Natural killer cell (primary cell): Measurements from ENCODE around the gene ATF6. TPM values are rescaled to one million over a fixed set of nuclear protein-coding genes. Genes with fewer than 3 reads are reported as not detected.

Source experiments
- ATAC-seq, 3 donors: fragments of 150-1000 bp in 2 of 3; fragments of 200-7000 bp in 1 of 3; cut with Tn5 transposase; 1 replicate in 1 of 3; 2 replicates in 2 of 3; pipeline ENCODE4 v1.10.0; 2021; ENCODE audit warnings: mild to moderate bottlenecking in 2 of 3, moderate library complexity in 2 of 3
- DNase-seq, 2 donors: peaks; one replicate each; pipeline versions ENCODE4 v3.0.0 to v3.0.0-alpha.2; 2013 to 2021; ENCODE audit warnings: mixed read lengths in 1 of 2
- H3K27ac ChIP-seq: one replicate; pipeline ENCODE4 v1.5.1; 2013; ENCODE audit warnings: mild to moderate bottlenecking, low read length
- H3K27me3 ChIP-seq: one replicate; pipeline ENCODE4 v1.6.1; 2013; ENCODE audit warnings: low read length; ENCODE audit not compliant: control insufficient read depth, insufficient read depth
- H3K36me3 ChIP-seq: one replicate; pipeline ENCODE4 v1.6.1; 2013; ENCODE audit warnings: low read length; ENCODE audit not compliant: control insufficient read depth, insufficient read depth
- H3K4me1 ChIP-seq: one replicate; pipeline ENCODE4 v1.6.1; 2013; ENCODE audit warnings: low read length; ENCODE audit not compliant: control insufficient read depth, insufficient read depth
- H3K4me3 ChIP-seq: one replicate; pipeline ENCODE4 v1.5.1; 2013; ENCODE audit warnings: low read length
- H3K9me3 ChIP-seq: one replicate; pipeline ENCODE4 v1.6.1; 2013; ENCODE audit warnings: low read length; ENCODE audit not compliant: control insufficient read depth, insufficient read depth
- H3K27ac Mint-ChIP-seq, 2 donors: one replicate each; pipeline ENCODE4 v1.8.0; 2022; ENCODE audit warnings: mild to moderate bottlenecking in 2 of 2, mixed read lengths in 2 of 2, moderate library complexity in 1 of 2
- H3K27me3 Mint-ChIP-seq, 2 donors: one replicate each; pipeline ENCODE4 v1.8.0; 2022; ENCODE audit warnings: low read depth in 2 of 2, mixed read lengths in 2 of 2
- H3K36me3 Mint-ChIP-seq: one replicate; pipeline ENCODE4 v1.8.0; 2022; ENCODE audit warnings: mixed read lengths
- H3K4me1 Mint-ChIP-seq, 2 donors: one replicate each; pipeline ENCODE4 v1.8.0; 2022; ENCODE audit warnings: mixed read lengths in 2 of 2
- H3K4me3 Mint-ChIP-seq: one replicate; pipeline ENCODE4 v1.8.0; 2022; ENCODE audit warnings: mild to moderate bottlenecking, moderate library complexity, mixed read lengths
- H3K9me3 Mint-ChIP-seq, 2 donors: one replicate each; pipeline ENCODE4 v1.8.0; 2022; ENCODE audit warnings: mixed read lengths in 2 of 2
- WGBS: methylation state at CpG from one replicate; pipeline ENCODE4 v1.1.7; 2013; ENCODE audit warnings: missing lambda C conversion rate; ENCODE audit not compliant: insufficient coverage; 5-methylcytosine and 5-hydroxymethylcytosine counted together
- intact Hi-C: fragments of 100-400 bp; cut with micrococcal nuclease; formaldehyde crosslinking; loops from one replicate; pipeline ENCODE4 v1.14.2; 2022
- total RNA-seq, 4 donors: library from RNA; stranded (reverse); fragments of 120-200 nt in 1 of 4; gene quantifications; one replicate each; pipeline versions ENCODE4 v1.2.3 to v1.2.4, GENCODE V29; 2013 to 2022
- TF ChIP-seq, protein P1 (sequence below): fragments of 200-600 bp; IDR thresholded peaks from one replicate; pipeline ENCODE4 v1.8.0; 2022; ENCODE audit warnings: antibody characterized with exemption

ATF6 gene
- total RNA-seq, 3 donors from 2014 or later (not counting 1 experiment from before 2014, with no cell fraction given): 16.8 to 25.0 (median 21.8) TPM

DNA sequence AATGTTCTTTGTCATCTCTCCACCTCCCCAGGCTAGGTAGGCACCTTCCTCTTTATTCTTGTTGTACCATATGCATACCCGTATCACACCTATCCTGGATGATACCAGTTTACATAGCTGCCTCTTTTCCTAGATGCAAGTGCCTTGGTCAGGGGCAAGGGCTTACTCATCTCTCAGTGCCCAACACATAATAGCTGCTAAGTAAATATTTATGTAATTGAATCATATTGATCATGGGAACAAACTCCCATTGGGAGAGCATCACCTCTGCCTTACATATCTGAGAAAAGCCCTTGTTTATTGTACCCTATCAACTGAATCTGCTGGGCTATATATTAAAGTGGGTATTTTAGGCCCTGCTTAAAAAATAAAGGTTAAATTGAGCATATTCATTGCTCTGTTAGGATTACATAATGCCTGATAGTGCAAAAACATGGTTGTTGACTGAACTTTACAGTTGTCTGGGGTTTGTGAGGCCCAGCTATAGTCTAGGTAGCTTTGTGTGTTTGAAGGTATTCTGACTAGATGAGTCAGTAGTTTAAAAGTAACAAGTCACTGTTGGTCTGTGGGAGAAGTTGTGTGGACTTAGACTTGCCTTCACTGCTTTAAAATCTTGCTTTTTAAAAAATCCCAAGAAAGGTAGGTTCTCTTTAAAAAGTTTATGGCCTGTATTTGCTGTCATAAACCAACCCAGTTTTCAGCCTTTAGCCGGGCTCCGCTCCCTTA is 174.9 kb downstream of the ATF6 start:
- no peak for DNase-seq
- H3K36me3 ChIP-seq: peaks cover 15% of the 10 kb centered on the region
- ATAC-seq: no peak
- Mint-ChIP-seq H3K27ac (no peak overlapping the region), H3K4me1 (peaks cover 0 to 6% of the 10 kb centered on the region in 2 donors), H3K27me3 (no peaks in the 10 kb centered on the region), H3K4me3 (no peak overlapping the region), H3K36me3 (no peaks in the 10 kb centered on the region), H3K9me3 (no peaks in the 10 kb centered on the region)
- no peaks in the 10 kb centered on the region for H3K4me1 ChIP-seq
- no peaks in the 10 kb centered on the region for H3K9me3 ChIP-seq
- 96% methylated on average over 1 of the region's 3 CpGs for WGBS
- H3K27me3 ChIP-seq: no peaks in the 10 kb centered on the region
- TF ChIP-seq, protein P1, sequence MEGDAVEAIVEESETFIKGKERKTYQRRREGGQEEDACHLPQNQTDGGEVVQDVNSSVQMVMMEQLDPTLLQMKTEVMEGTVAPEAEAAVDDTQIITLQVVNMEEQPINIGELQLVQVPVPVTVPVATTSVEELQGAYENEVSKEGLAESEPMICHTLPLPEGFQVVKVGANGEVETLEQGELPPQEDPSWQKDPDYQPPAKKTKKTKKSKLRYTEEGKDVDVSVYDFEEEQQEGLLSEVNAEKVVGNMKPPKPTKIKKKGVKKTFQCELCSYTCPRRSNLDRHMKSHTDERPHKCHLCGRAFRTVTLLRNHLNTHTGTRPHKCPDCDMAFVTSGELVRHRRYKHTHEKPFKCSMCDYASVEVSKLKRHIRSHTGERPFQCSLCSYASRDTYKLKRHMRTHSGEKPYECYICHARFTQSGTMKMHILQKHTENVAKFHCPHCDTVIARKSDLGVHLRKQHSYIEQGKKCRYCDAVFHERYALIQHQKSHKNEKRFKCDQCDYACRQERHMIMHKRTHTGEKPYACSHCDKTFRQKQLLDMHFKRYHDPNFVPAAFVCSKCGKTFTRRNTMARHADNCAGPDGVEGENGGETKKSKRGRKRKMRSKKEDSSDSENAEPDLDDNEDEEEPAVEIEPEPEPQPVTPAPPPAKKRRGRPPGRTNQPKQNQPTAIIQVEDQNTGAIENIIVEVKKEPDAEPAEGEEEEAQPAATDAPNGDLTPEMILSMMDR: no peak
- intact Hi-C loops: no loop called here
- no peak overlapping the region for H3K4me3 ChIP-seq
- no peak overlapping the region for H3K27ac ChIP-seq

DNA sequence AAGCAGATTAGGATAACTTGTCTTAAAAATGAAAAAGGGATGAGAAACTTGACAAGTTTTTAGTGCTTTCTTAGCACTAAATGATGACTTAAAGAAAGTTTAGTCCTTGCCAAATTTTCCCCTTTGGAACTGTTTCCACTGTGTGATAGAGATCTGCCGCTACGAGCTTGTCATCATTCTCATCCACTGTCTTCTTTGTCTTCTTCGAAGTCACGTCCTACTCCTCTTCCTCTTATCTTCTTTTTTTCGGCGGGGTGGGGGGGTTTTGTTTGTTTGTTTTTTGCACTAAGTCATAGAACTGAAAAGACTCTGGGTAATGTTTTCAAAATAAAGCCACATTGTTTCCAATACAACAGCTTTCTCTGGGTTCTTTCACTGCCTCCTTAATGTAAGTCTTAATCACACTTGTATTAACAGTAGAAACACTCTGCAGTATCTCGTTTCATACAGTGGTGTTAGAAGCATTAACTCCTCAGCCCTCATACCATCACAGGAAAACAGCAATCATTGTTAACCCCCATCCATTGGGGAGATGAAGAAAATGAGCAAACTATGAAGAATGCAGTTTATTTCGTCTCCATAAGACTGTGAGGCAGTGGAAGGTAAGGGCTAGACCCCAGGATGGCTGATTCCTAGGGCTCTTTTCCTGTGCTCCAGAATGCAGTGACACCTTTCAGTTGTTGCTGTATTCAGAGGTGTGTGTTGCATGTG is 175.8 kb downstream of the ATF6 start:
- Mint-ChIP-seq H3K27ac (no peak overlapping the region), H3K36me3 (no peaks in the 10 kb centered on the region)

DNA sequence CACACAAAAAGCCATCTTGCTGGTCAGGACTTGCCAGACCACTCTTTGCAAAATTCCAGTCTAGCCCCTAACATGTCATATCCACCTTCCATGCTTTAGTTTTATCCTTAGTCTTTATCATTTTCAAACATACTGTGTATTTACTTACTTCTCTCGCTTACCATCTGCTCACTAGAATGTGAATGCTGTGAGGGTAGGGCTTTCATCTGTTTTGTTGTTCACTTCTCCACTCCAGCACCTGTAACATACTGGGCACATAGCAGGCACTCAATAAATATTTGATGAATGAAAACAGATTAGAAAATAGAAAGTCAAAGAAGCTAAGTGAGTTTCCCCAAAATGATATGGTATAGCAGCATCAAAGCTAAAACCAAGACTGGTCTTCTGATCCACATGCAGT is 177.6 kb downstream of the ATF6 start:
- Mint-ChIP-seq H3K9me3 (no peaks in the 10 kb centered on the region), H3K27me3 (no peaks in the 10 kb centered on the region), H3K36me3 (no peaks in the 10 kb centered on the region), H3K4me3 (no peak overlapping the region), H3K27ac (no peak overlapping the region), H3K4me1 (no peaks in the 10 kb centered on the region)
- Histone ChIP-seq H3K27me3 (no peaks in the 10 kb centered on the region), H3K36me3 (peaks cover 13% of the 10 kb centered on the region), H3K27ac (no peak overlapping the region), H3K9me3 (no peaks in the 10 kb centered on the region), H3K4me1 (no peaks in the 10 kb centered on the region), H3K4me3 (no peak overlapping the region)
- TF ChIP-seq, protein P1: no peak
- DNase-seq: no peak
- WGBS: no CpG with 5 or more reads among the region's 1 CpG
- intact Hi-C loops: no loop called here
- ATAC-seq: no peak

More for the DNA sequence above, 175.8 kb downstream of the ATF6 start:
- ATAC-seq (no peak), DNase-seq (no peak)
- intact Hi-C loops: no loop called here
- H3K4me3 Mint-ChIP-seq: no peak overlapping the region
- TF ChIP-seq, protein P1: no peak
- peaks cover 0 to under 1% of the 10 kb centered on the region in 2 donors for H3K4me1 Mint-ChIP-seq
- Histone ChIP-seq H3K27ac (no peak overlapping the region), H3K4me3 (no peak overlapping the region), H3K4me1 (no peaks in the 10 kb centered on the region), H3K9me3 (no peaks in the 10 kb centered on the region), H3K36me3 (peaks cover 13% of the 10 kb centered on the region), H3K27me3 (no peaks in the 10 kb centered on the region)
- H3K9me3 Mint-ChIP-seq: no peaks in the 10 kb centered on the region
- no peaks in the 10 kb centered on the region for H3K27me3 Mint-ChIP-seq
- 100% methylated on average over 4 of the region's 8 CpGs for WGBS
